HG02840 (cell line): ENCODE measurements around the gene FAM131B.
"Not testable (repeated sequence)": the region's sequence is repeated elsewhere in the genome, so short reads cannot be mapped to it uniquely, and the experiment has no call there.

Source experiments
- ATAC-seq: cut with Tn5 transposase; IDR thresholded peaks from one replicate; pipeline ENCODE4 v1.9.1; 2021; ENCODE audit warnings: mild to moderate bottlenecking, moderate library complexity, moderate number of reproducible peaks; ENCODE audit not compliant: unreplicated experiment, low FRiP score

The FAM131B gene

DNA sequence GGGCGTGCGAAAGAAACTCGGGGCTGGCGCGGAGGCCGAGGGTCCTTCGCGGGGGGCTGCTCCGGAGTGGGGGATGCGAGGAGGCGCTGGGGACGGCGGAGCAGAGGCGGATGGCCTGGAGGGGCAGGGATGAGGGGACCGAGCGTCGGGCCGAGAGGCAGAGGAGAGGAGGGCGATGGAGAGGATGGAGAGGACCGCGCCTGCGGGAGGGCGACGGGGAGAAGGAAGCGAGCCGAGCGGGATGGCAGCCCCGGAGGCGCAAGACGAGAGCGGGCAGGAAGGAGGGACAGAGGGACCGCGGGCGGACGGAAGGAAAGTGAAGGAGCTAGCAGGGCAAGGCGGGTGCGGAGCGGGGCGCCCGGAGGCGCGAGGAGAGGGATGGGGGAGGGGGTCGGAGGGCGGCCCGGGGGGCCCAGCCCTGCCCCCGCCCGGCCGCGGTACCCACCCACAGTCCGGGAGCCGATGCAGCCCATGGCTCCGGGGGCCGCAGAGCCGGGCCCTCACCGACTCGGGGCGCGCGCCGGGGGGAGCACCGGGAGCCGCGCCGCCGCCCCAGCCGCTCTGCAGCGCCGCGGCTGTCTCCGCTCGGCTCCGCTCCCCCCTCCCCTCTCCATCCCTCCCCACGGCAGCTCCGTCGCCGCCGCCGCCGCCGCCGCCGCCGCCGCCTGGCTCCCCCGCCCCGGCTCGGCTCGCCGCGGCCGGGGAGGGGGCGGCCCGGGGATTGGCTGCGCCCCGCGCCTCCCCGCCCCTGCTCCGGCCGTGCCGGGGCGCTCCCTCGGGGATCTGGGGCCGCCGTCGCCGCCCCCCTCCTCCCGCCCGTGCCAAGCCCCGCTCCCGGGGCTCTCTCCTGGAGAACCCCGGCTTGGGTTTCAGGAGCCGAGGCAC lies at the start of gene FAM131B:
TSS of gene FAM131B (minus strand) at position 583 of the 885 bp plus-strand sequence. CDS start at position 473, 110 bp downstream.
- ATAC-seq = no peak

- ATAC-seq = no peak
These were observed 49.6 kb upstream of the FAM131B start for GRCh38 chr7:143411976-143412708.

DNA sequence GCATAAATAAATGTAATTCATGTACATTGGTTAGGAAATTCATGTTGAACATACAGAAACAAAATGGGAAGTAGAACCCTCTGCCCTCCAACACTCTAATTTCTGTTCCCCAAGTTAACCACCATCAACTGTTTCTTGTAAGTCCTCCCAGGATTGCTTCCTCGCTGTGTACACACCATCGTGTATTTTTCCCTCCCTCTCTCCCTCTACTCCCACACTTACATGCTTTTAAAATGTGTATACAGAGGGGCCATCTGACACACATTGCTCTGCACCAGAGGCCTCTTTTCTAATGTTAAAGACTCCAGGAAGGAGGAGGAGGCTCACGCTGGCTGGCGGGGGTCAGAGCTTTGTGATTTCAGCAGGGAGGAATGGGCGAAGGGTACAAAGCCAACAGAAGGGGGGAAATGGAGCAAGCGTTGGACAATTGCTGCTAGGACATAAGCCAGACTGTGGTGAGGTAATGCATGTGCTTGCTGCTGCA lies 48.0 kb upstream of the FAM131B start:
- ATAC-seq = no peak

GRCh38 chr7:143408686-143409561 lies 46.4 kb upstream of the FAM131B start, which contains the start of gene EPHA1:
TSS of gene EPHA1 (minus strand) at chr7:143408856. CDS start at chr7:143408805, 51 bp downstream.
- ATAC-seq = no peak

DNA sequence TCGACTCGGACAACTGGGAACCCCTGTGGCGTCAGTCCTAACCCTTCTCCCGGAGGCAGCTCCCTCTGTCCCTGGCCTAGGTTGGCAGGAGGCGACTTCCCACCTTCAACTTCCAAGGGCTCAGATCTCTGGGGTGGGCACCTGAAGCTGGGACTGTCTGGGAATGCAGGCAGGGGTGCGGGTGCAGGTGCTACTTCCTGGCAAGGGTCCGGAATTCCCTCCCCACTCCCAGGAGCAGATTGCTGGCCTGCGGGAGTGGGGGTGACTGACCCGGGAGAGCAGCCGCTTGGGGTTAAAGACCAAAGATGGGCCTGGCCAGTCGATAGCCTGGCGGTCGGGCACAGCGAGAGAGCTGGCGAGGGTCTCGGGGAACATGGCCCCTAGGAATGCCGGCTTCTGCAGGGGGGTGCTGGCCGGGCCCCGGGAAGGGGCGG lies 45.8 kb upstream of the FAM131B start:
- ATAC-seq = no peak

- ATAC-seq = no peak
These were observed 45.1 kb upstream of the FAM131B start for GRCh38 chr7:143407287-143408251.

GRCh38 chr7:143406002-143406357 lies 43.5 kb upstream of the FAM131B start:
- no peak for ATAC-seq

- ATAC-seq = no peak
These were observed 42.9 kb upstream of the FAM131B start for GRCh38 chr7:143405173-143406001.

GRCh38 chr7:143402233-143402632 lies 39.7 kb upstream of the FAM131B start:
- not testable (repeated sequence) for ATAC-seq

GRCh38 chr7:143401265-143401664 lies 38.8 kb upstream of the FAM131B start:
- ATAC-seq = no peak

DNA sequence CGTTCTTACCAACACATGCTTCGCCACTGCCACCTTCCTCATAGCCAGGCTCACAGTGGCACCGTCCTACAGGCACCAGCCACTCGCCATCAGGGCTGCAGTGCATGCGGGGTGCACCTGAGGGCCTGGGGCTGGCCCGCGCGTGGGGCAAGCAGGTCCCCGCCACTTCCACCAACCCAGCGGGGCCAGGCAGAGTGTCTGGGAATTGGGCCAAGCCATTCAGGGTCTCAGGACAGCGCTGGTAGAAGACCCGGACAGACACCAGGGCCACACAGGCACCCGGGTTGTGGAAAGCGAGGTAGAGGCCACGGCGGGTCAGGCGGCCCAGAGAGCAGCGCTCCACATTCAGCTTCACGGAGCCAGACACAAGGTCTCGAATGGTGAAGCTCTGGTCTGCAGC lies 37.1 kb upstream of the FAM131B start:
- no peak for ATAC-seq

DNA sequence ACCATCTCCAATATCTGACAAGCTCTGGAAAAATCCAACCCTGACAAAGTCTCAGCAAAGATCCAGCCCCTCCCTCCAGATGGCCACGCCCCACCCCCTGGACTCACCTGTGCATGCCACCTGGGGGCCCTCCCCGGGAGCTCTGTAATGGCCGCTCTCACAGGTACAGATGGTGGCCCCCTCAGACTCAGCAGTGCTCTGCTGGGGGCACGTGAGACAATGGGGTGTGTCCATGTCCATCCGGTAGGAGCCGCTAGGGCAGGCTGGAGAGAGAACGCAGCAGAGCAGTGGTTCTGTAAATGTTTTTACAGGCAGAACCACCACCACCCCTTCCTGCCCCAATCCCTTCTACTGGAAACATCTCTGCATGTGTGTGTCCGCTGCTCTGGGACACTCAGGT lies 36.6 kb upstream of the FAM131B start:
- ATAC-seq = no peak

- ATAC-seq = no peak
These were observed 36.1 kb upstream of the FAM131B start for GRCh38 chr7:143398616-143399015.

GRCh38 chr7:143397710-143398530 lies 35.4 kb upstream of the FAM131B start:
- no peak for ATAC-seq

- ATAC-seq = no peak
These were observed 34.4 kb upstream of the FAM131B start for GRCh38 chr7:143396625-143397556.

DNA sequence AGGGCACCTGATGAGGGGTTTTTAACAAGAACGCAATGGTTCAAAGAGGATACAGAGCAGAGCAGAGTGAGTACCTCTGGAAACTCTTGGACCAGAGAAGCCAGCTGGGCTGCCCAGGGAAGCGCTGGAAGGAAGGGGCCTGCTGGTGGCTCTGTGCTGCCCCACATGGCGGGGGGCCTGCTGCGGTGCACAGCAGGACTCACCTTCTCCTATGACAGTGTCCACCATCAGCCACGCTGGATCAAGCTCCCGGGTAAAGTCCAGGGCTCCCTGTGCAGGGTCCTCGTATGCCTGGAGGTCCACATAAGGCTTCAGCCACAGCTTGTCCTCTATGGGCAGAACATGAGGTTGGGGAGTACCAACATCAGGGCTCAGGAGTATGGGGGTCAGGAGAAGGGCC lies 33.7 kb upstream of the FAM131B start:
- no peak for ATAC-seq
